ENCODE measurements around the gene OR9A4.

DNA sequence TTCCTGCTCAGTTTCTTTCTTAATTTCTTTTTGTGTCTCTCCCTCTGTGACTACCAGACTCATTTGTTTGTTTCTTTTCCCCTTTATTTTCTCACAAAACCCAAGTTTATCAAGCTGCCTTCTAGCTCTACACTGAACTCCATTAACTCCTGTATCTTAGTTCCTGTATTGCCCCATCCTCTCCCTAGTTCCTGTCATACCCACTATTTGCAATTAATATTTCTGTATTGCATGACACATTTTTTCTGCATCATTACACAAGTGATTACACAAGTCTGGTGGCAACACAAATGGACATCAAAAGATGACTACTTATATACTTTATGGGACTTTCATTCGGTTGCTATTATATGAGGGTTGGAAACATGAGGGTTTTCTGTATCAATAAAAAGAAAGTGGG lies 26.9 kb upstream of the OR9A4 start:
- TF ChIP-seq, protein P1, sequence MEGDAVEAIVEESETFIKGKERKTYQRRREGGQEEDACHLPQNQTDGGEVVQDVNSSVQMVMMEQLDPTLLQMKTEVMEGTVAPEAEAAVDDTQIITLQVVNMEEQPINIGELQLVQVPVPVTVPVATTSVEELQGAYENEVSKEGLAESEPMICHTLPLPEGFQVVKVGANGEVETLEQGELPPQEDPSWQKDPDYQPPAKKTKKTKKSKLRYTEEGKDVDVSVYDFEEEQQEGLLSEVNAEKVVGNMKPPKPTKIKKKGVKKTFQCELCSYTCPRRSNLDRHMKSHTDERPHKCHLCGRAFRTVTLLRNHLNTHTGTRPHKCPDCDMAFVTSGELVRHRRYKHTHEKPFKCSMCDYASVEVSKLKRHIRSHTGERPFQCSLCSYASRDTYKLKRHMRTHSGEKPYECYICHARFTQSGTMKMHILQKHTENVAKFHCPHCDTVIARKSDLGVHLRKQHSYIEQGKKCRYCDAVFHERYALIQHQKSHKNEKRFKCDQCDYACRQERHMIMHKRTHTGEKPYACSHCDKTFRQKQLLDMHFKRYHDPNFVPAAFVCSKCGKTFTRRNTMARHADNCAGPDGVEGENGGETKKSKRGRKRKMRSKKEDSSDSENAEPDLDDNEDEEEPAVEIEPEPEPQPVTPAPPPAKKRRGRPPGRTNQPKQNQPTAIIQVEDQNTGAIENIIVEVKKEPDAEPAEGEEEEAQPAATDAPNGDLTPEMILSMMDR (IDR thresholded peaks at IDR 0.05 in 4 of 5, conservative IDR thresholded peaks at IDR 0.05 in 1 of 5) = no peak
- no peak for TF ChIP-seq POLR2A (IDR thresholded peaks at IDR 0.05)

Data from gastrocnemius medialis (tissue), 4 donors.